Activated gamma-delta T cell treated with anti-CD3 and anti-CD28 coated beads, Interleukin-2, amount 50 U/mL, for 16 hours (primary cell): ENCODE data around the gene GNAT1.

ENCODE experiments used
- DNase-seq: peaks from one replicate; pipeline ENCODE4 v3.0.0-alpha.2; 2020; ENCODE audit warnings: low read depth

Gene GNAT1

DNA sequence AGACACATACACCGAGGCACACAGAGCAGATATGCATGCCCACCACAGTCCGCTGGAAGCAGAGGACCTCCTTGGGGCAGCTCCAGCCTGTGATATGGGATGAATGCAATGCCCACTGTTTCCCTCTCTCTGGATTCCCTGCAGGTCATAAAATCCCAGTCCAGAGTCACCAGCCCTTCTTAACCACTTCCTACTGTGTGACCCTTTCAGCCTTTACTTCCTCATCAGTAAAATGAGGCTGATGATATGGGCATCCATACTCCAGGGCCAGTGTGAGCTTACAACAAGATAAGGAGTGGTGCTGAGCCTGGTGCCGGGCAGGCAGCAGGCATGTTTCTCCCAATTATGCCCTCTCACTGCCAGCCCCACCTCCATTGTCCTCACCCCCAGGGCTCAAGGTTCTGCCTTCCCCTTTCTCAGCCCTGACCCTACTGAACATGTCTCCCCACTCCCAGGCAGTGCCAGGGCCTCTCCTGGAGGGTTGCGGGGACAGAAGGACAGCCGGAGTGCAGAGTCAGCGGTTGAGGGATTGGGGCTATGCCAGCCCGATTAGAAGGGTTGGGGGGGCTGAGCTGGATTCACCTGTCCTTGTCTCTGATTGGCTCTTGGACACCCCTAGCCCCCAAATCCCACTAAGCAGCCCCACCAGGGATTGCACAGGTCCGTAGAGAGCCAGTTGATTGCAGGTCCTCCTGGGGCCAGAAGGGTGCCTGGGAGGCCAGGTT, at the start of gene GNAT1:
Gene GNAT1 (plus strand): TSS at position 675 of the 725 bp plus-strand sequence. CDS start 116 bp downstream, outside the sequence.
- DNase-seq: no peak

DNA sequence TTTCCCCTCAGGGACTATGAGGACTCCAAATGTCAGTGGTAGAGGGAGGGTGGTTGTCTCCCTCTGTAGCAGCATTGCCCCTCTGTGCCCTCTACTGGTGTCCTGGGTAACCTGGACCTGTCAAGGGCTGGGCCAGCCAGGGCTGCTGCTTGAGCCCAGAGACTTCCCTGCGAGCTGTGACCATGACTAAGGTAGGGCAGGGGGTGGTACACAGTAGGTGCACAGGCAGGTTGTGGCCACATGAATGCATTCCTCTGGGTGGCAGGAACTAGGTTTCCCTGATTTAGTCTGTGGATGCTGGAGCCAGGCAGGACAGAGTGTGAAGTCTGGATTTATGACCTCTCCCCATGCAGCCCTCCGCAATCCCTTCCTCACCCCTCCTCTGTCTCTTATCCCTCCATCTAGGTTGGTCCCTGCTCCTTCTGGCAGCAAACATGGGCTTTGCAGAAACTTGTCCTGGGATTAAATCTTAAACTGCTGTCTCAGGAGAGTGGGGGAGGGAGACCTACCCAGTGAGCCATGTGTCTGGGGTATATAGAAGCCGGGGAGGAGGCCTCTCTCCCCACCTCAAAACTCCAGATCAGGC, 45.0 kb upstream of the GNAT1 start:
- no peak for DNase-seq

DNA sequence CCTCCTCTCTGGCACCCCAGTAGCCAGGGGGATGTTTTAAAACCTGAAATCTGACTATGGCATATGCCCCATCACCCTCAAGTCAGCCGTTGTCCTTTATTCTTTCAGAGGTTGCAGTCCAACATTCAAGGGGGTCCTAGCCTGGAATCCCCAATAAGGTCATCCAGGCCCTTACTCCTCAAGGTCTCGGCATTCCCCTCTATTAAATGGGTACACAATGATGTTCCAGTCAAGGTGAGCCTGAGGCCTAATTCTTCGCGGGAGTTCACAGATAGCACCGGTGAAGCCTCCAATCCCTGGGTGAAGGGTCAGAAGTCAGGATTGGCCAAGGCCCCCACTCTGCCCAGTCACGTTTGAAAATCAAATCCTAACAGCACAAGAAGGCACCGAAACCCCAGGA, 44.4 kb upstream of the GNAT1 start:
- no peak for DNase-seq

DNA sequence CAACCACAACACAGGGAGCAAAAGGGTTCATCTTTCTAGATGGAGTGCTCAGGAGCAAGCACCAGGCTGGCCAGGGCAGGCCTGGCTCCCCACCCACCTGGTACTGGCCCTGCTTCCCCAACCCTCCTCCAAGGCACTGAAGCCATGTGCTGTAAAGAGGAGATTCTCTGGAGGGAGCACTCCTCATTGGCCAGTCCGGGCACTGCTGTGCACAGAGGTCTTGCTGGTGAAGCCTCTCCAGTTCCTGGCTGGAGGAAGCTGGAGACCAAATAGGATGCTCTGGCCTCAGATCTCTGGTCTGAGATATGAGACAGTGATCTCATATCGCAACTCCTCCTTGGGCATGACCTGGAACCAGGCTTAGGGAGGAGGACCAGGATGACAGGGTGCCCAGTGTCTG, 44.0 kb upstream of the GNAT1 start:
- DNase-seq: no peak

DNA sequence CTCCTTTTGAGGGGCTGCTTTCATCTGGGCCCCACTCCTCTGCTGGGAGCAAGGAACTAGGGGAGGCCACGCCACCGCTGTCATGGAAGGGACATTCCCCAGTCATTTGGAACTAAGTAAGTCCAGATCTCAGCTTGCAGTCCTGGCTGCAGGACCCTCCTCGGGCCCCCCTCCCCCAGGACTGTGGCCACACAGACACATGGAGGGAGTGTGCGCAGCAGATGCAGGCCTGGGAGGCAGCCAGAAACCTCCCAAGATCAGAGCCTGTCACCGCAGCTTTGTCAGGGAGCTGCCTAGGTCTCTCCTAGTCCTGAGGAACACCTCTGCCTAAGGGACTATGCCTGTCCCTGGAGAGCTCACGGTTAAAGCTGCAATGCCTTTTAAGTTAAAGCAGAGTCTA, 43.5 kb upstream of the GNAT1 start:
- DNase-seq: no peak

DNA sequence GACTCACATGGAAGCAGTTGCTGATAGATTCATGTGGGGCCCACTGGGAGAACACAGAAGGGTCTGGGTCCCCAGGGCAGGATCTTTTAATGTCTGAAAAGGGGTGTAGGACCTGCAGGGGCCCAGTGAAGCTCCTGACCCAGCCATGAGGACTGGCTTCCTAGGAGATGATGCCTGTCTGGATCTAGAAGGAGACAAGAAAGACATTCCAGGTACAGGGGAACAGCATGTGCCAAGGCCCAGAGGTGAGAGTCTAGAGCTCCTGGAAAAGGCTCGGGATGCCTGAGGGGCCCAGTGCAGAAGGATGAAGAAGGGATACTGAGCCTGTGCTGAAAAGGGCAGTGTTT, 41.0 kb upstream of the GNAT1 start:
- DNase-seq: no peak

DNA sequence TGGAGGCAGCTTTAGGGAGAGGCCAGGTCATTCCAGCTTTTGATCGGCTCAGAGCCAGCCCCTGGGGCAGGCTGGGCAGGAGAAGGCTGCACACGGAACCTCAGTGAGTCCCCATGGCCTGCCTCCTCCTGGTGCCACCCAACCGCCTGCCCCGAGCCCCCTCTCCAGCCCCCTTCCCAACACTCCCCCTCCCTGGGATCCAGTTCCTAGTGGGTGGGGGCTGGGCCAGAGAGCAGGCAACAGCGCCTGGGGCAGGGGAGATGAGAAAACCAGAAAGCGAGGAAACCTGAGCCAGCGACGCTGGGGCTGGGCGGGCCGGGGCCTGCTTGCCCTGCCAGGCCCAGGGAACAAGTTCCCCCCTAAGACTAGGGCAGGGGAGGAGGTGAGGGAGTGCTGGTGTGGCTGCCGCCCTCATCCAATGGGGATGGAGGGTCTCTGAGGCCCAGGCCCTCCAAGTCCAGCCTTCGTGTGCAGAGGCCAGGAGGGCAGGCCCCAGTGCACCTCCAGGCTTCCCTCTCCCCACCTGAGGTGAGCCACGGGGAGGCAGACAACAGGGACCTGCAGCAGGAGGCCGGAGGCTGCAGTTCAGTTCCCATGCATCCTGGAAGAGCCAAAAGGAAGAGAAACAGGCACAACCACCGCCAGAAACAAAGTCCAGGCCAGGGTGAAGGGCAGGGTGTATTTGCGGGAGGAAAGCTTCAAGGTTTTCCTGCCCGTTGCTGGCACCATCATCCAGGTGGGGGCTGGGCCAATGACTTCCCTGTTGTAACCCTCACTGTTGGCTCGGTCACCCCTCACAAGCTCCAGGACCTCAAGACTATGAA, 40.3 kb upstream of the GNAT1 start:
- no peak for DNase-seq

DNA sequence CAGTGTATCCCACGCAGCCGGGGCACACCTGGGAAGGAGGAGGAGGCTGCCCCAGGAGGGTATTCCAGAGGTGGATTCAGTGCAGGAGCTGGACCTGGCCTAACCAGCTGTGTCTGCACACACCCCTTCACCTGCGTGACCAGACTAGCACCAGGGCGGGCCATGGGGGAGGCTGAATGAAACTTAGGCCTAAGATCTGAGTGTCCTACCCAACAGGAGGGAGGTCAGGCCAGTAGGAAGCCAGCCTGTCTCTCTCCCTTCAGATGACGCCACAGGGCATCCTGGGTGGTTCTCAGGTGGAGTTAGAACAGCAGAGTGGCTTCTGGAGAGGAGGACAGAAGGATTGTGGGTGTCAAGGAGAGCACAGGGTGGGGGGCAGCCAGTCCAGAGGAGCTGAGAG, 39.7 kb upstream of the GNAT1 start:
- DNase-seq: no peak

DNA sequence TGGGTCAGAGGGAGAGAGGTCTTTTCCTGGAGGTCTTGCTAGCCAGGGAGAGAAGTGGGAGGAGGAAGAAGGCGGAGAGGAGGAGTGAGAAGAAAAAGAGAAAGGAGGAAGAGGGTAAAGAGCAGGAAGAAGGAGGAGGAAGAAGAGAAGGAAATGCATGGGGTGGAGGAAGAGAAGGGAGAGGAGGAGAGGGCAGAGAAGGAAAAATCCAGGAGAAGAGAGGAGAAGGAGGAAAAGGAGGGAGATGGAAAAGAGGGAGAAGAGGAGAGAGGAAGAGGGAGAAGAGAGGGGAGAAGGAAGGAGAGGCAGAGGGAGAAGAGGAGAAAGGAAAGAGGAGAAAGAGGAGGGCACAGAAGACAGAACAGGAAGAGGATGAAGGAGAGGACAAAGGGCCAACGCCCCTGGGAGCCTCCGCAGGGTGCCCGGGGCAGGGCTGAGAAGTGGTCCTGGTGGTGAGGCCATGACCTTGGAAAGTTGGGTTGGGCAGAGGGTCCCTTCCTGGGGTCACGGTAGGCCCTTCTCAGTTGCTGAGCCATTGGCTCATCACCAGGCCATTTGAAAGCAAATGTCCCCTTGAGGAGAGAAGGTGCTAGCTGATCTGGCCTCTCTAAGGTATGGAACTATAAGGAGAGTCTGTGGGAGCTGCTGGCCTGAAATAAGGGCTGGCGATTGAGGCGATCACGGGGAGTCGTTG, 37.5 kb upstream of the GNAT1 start:
- DNase-seq: no peak

DNA sequence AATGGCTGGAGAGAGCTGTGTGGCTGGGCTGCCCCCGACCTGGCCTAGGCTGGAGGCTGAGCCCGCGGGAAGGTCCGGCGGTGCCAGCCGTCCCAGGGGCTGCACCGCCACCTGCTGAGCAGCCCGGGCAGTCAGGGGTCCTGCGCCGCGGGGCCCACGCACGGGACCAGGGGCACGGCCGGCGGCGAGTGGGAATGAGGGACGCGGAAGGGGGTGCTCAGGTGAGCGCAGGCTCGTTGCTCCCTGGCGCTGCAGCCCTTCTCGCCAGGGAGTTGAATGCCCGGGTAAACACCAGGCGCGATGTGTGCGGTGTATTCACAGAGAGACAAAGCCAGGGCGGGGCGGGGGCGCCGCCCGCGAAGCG, 37.0 kb upstream of the GNAT1 start:
- DNase-seq: no peak

DNA sequence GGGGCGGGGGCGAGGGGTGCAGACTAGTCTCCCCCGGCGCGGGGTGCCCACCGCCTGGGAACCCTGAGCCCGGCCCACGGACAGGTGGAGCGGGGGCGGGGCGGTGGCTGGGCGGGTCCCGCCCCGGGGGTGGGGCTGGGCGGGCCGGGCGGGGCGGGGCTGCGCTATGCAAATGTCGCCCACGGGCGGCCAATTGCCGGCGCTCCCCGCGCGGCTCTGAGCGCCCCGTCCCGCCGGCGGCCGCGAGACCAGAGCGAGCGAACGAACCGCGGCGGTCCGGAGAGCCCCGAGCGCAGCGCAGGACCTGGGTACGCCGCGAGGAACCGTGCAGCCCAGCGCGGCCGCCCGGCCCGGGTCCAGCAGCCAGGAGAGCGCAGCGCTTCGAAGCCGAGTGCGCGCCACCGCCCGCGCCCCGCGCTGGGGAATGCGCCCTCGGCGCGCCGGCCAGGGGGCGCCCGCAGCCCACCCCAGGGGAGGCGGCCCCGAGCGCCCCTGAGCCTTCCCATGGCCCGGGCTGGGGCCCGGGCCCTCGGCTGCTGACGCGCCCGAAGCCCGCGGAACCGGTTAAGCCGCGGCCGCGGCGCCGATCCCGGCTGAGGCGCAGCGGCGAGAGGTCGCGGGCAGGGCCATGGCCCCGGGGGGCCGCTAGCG, 36.4 kb upstream of the GNAT1 start, which contains the start of gene SEMA3F:
Gene SEMA3F (plus strand): TSS at position 485 of the 651 bp plus-strand sequence. CDS start 4,299 bp downstream, outside the sequence.
- peak; percentile 31 for DNase-seq

DNA sequence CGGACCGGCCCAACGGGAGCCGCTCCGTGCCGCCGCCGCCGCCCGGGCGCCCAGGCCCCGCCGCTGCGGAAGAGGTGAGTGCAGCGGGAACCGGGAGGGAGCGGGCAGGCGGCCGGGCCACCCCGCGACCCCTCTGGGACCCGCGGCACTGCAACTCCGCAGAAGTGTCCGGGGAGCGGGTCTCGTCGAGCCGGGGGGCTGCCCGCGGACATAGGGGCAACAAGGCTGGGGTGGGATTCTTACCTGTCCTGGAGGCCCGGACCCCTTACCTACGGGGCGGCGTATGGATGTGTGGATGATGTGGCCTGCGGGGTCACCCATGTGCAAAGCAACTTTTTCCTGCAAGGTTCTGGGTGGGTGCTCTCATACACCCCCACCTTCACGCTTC, 35.9 kb upstream of the GNAT1 start:
- DNase-seq: no peak

DNA sequence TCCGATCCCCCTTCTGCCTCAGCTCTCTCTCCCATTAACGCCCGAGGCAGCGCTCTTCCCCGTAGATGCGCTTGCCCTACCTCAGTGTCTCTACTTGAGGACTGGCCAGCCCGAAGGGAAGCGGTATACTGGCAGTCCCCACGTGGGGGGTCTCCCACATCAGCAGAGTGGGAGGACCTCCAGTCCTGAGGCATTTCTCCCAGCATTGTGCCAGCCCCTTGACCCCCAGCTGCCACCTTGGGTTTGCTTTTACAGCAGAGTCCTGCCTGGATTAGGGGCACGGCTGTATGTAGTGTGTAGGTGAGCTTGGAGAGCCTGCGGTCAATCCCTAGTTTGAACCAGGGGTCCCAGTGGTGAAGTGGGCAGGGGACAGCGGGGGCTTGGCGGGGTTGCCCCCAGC, 35.5 kb upstream of the GNAT1 start:
- DNase-seq: no peak

DNA sequence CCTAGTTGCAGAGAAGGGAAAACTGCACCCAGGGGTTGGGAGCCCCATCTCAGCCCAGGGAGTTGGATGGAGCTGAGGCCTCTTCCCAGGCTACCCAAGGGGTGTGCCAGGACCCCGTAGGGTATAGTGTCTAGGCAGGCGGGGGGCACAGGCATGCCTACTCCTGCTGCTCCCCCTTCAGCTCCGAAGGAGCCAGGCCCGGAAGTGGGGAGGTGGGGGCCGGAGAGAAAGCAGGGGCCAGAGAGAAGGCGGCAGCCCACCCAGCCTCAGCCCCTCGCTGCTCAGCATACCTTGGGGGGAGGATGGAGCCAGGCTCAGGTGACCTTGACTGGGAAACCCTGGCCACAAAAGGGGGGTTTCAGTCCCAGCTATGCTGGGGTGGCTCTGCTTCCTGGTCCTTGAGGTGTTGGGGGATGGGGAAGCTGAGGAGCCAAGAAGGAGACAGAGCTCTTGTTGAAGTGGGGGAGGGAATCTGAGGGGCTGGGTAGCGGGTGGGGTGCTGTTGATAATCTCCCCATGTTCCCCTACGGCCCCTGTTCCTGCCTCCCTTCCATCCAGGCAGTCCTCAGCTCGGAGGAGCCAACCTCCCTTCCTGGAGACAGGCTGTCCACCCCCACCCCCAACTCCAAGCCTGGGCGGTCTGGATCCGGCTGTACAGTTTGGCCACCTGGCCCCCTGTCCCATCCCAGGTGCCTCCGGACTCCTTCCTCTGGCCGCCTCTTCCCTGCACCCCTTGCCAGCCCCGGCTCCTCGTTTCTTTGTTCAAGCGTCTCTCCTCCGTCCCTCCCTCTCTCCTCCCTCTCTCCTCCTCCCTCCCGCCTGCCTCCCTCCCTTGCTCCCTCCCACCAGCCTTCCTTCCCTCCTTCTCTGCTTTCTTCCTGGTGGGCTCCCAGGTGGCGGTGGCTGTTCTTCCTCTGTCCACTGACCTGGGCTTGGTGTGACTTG, 34.6 kb upstream of the GNAT1 start:
- DNase-seq: no peak

DNA sequence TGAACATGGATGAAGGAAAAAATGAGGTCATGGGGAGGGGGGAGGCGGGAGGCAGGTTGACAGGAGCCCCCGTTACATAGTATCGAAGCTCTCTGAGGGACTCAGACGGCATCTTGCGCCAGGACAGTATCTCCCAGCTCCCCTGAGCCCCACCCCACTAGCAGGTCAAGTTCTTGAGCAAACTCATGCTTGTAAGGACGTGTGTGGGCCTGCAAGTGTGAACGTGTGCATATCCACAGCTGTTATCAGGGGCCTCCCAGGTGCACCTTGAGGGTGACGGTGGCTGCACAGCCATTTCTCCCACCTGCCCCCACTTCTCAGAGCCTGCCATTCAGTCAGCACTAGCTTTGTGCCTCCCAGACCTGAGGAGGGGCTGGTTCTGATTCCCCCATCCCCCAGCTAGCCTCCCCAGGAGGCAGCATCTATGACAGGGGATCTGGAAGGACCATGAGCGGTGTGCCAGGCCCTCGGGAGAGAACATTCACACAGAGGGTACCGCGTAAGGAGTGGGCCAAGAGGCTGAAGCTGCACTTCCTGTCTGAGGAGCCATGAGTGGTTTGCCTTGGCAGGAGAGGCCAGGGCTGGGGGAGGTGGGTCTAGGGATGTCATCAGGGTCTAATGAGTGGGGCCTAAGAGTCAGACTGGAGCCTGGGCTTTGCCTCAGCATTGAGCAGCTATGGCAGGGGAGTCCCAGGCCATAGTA, 33.4 kb upstream of the GNAT1 start:
- DNase-seq: no peak

DNA sequence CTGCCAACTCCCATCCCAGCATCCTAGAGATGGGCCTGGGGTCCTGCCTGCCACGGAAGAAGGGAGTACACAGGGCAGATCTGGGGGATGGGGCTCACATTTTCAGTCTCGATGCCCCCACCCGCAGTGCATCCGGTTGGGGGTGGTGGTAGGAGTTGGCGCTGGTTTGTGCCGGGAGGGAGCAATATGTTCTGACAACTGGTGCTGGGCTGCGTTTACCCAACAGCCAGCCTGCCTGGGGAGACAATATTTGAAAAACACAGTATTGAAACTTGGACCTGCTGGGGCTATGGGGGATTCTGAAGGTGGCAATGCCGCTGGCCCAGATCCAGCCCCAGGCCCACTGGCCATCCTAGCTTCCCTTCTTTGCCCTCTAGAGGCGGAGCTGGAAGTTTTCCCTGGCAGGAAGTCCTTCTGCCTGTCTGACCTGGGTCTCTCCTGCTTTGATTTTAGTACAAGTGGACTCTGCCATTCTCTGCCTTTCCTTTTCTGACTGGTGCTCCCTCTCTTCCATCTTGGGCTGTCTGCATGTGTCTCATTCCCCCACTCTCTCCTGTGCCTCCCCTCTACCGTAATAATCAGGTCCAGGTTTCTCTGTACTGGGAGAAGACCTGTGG, 32.8 kb upstream of the GNAT1 start:
- no peak for DNase-seq

DNA sequence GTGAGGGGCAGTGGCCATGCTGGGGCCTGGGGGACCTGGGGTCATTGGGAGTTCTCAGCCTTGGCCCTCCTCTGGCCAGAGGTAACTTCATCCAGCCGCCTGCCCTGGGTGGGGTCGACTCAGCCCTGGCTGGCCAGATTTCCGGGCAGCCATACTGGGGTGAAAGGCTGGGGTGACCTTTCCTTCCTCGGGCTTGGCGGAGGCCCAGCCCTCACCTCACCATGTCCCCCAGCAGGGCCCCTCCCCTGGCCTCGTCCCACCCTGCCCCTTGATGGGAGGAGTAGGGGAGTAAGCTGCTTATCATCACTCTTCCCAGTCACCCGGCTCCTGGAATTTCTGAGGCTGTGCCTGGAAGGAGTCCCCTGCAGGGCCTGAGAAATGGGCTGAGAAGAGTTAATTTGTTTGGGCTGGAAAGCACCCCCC, 30.8 kb upstream of the GNAT1 start:
- no peak for DNase-seq

DNA sequence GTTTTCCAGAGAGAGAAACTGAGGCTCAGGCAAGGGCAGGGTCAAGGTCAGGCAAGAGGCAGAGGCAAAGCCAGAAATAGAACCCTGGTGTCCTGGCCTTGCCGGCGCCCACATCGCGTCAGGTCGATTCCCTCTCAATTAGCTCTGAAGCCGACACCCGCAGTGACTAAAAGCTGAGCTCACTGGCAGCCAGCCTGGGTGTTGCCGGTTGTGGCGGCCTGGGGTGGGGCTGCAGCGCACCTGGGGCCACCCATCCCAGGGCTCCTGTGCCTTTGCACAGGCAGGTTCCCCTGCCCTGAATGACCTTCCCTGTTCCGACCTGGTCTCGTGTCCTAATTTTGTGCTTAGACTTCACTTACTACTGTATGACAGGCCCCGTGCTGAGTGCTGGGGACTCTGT, 30.1 kb upstream of the GNAT1 start:
- DNase-seq: no peak

DNA sequence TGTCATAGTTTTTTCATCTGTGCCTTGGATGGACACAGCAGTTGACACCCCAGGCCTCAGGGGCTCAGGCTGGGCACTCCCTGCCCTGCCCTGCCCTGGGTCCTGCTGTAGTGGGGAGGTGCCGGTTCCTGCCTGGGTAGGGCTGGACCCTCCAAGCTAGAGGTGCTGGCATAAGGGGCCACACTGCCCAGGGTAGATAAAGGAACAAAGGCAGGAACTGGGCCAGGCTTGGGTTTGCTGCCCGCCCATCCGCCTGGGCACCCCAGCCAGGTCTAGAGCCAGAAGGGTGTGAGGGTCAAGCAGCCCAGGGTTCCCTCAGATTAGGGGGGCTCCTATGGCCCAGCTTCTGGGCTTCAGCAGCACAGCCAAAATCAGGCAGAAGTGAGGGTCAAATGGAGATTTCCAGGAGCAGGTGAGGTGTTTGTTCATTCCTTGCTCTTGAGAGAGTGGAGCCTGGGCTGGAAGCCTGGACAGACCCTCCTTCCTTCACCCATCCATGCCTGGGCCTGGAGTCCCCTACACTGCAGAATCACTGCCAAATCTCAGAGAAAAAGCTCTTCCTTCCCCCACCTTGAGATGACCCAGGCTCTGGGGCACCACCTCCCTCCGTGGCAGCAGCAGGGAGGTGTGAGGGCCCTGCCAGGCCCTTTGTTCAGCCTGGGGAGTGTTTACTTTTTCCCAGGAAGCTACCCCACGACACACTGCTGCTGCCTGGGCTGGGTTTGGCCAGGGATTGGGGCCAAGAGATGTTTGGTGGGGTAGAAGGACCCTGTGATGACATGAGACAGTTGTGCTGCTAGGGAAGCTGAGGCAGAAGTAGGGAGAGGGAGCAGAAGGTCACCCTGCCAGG, 29.2 kb upstream of the GNAT1 start:
- DNase-seq: no peak
